NCI-H2196 treated with DMSO at 0.1 percent for 48 hours (cell line): ENCODE data around the gene TET2.

Source experiments
- DNase-seq: peaks from one replicate; lab custom pipeline; 2025; ENCODE audit not compliant: unreplicated experiment; lab: John Stamatoyannopoulos, UW

TET2 gene

GRCh38 chr4:105140684-105141490 is 5.8 kb upstream of the TET2 start:
- no peak for DNase-seq

GRCh38 chr4:105145156-105145902 is 1.3 kb upstream of the TET2 start:
- DNase-seq, result no peak

GRCh38 chr4:105145903-105146275 is 787 bp upstream of the TET2 start:
- DNase-seq, result no peak

GRCh38 chr4:105147016-105147552 is 408 bp downstream of the TET2 start:
- DNase-seq, result no peak

GRCh38 chr4:105147553-105148161 is 981 bp downstream of the TET2 start:
- no peak for DNase-seq

GRCh38 chr4:105148356-105148755 is 1.7 kb downstream of the TET2 start:
- DNase-seq, result no peak

- no peak for DNase-seq
Observed at GRCh38 chr4:105148776-105149175, 2.1 kb downstream of the TET2 start.

GRCh38 chr4:105149771-105150170 is 3.1 kb downstream of the TET2 start:
- no peak for DNase-seq

- DNase-seq, result no peak
Observed at GRCh38 chr4:105150503-105150902, 3.8 kb downstream of the TET2 start.

- no peak for DNase-seq
Observed at GRCh38 chr4:105153749-105154148, 7.1 kb downstream of the TET2 start.

GRCh38 chr4:105154576-105154975 is 7.9 kb downstream of the TET2 start:
- DNase-seq, result no peak

- DNase-seq, result no peak
Observed at GRCh38 chr4:105155426-105155825, 8.8 kb downstream of the TET2 start.

- no peak for DNase-seq
Observed at GRCh38 chr4:105158837-105159236, 12.2 kb downstream of the TET2 start.

- no peak for DNase-seq
Observed at GRCh38 chr4:105162123-105162796, 15.6 kb downstream of the TET2 start.

GRCh38 chr4:105164548-105164947 is 17.9 kb downstream of the TET2 start:
- DNase-seq, result no peak

- DNase-seq, result no peak
Observed at GRCh38 chr4:105166066-105166465, 19.4 kb downstream of the TET2 start.

- no peak for DNase-seq
Observed at GRCh38 chr4:105170711-105171110, 24.0 kb downstream of the TET2 start.

- DNase-seq, result no peak
Observed at GRCh38 chr4:105171912-105172311, 25.2 kb downstream of the TET2 start.

- DNase-seq, result no peak
Observed at GRCh38 chr4:105174098-105174497, 27.4 kb downstream of the TET2 start.

- no peak for DNase-seq
Observed at GRCh38 chr4:105179539-105180401, 33.1 kb downstream of the TET2 start.
